ENCODE results near the gene RASSF10. TPM values are rescaled to one million over a fixed set of nuclear protein-coding genes. Genes with fewer than 3 reads are reported as not detected.

RASSF10 gene
- total RNA-seq, 1 experiment from 2014 or later: 3.2 TPM

DNA sequence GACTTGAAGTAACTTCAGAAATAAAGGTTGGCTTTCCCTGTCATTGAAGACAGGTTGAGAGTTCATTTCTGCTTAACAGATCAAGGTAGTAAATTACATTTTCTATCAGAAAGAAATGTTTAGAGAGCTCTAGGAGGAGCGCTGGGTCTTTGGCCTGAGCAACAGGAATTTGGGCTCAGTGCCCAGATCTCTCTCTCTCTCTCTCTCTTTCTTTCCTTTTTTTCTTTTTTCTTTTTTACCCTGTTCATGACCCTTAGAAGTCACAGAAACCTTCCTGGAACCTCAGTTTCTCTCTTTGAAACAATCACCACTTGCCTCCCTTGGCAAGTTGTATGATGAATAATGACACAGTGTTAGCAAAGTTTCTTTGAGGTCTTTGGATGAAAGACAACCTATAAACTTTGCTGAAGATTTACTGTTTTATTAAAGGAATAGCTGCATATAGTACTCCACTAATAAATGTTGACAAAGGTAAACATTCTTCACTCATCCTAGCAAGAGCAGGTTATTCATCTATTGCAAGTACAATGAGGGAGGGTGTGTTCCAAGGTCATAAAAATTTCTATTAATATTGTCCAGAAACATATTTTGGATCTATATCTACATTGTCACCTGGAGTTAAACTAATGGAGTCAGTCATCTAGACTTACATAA, 35.5 kb upstream of the RASSF10 start:
- 0 out of 2 replicates have a peak, but pooled peaks cover 3% of the 10 kb centered on the region for H3K9me3 Mint-ChIP-seq
- CTCF ChIA-PET: interaction anchor here (2.2 kb wide), 1 partner anchor 10 kb away, joined by 8 read pairs; no protein-coding TSS in a partner anchor
- POLR2A ChIA-PET: no interaction called here
- no peaks in the 10 kb centered on the region for H3K4me1 Mint-ChIP-seq
- no peaks in the 10 kb centered on the region for H3K36me3 Mint-ChIP-seq
- no peak overlapping the region for H3K27ac Mint-ChIP-seq
- ATAC-seq: no peak
- DNase-seq (ENCODE audit: low spot score): no peak
- H3K4me3 Mint-ChIP-seq: no peak overlapping the region
- no peaks in the 10 kb centered on the region for H3K27me3 Mint-ChIP-seq (ENCODE audit: low read depth)
- TF ChIP-seq EMX1 (CRISPR knock-in tag; IDR thresholded peaks at IDR 0.05) (no peak), CBFB (CRISPR knock-in tag; IDR thresholded peaks at IDR 0.05; ENCODE audit: low read depth) (no peak), NFYB (CRISPR knock-in tag; conservative IDR thresholded peaks at IDR 0.05; ENCODE audit: low read depth) (no peak), KAT7 (CRISPR knock-in tag; IDR thresholded peaks at IDR 0.05; ENCODE audit: borderline replicate concordance) (no peak), NR1H2 (CRISPR knock-in tag; IDR thresholded peaks at IDR 0.05) (no peak), SOX15 (CRISPR knock-in tag; IDR thresholded peaks at IDR 0.05) (no peak), CREB1 (CRISPR knock-in tag; IDR thresholded peaks at IDR 0.05) (no peak), ZNF219 (CRISPR knock-in tag; IDR thresholded peaks at IDR 0.05; ENCODE audit: borderline replicate concordance) (no peak), TEAD4 (CRISPR knock-in tag; IDR thresholded peaks at IDR 0.05) (no peak), OVOL2 (CRISPR knock-in tag; IDR thresholded peaks at IDR 0.05; ENCODE audit: borderline replicate concordance) (no peak), ZNF263 (CRISPR knock-in tag; IDR thresholded peaks at IDR 0.05; ENCODE audit: low read depth) (no peak), ATF1 (CRISPR knock-in tag; IDR thresholded peaks at IDR 0.05) (no peak), RELA (CRISPR knock-in tag; IDR thresholded peaks at IDR 0.05; ENCODE audit: borderline replicate concordance) (no peak)
- TF ChIP-seq, protein P1, sequence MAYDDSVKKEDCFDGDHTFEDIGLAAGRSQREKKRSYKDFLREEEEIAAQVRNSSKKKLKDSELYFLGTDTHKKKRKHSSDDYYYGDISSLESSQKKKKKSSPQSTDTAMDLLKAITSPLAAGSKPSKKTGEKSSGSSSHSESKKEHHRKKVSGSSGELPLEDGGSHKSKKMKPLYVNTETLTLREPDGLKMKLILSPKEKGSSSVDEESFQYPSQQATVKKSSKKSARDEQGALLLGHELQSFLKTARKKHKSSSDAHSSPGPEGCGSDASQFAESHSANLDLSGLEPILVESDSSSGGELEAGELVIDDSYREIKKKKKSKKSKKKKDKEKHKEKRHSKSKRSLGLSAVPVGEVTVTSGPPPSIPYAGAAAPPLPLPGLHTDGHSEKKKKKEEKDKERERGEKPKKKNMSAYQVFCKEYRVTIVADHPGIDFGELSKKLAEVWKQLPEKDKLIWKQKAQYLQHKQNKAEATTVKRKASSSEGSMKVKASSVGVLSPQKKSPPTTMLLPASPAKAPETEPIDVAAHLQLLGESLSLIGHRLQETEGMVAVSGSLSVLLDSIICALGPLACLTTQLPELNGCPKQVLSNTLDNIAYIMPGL (CRISPR knock-in tag; IDR thresholded peaks at IDR 0.05): no peak
- TF ChIP-seq, protein P2, sequence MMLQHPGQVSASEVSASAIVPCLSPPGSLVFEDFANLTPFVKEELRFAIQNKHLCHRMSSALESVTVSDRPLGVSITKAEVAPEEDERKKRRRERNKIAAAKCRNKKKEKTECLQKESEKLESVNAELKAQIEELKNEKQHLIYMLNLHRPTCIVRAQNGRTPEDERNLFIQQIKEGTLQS (CRISPR knock-in tag; conservative IDR thresholded peaks at IDR 0.05): no peak
- TF ChIP-seq, protein P3, sequence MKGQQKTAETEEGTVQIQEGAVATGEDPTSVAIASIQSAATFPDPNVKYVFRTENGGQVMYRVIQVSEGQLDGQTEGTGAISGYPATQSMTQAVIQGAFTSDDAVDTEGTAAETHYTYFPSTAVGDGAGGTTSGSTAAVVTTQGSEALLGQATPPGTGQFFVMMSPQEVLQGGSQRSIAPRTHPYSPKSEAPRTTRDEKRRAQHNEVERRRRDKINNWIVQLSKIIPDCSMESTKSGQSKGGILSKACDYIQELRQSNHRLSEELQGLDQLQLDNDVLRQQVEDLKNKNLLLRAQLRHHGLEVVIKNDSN (CRISPR knock-in tag; IDR thresholded peaks at IDR 0.05): no peak

DNA sequence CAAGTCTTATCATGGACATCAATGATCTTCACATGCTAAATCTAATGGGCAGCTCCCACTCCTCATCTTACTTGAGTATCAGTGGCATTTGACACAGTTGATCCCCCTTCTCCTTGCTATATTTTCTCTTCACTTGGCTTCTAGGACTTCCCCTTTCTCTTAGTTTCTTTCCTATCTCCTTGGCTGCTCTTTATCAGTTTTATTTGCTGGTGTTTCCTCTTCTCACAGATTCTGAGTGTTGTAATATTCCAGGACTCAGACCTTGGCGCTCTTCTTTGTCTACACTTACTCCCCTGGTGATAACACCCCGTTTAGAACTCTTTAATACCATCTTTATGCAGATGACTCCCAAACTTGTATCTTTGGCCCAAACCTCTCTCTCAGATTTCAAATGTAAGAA, 33.9 kb upstream of the RASSF10 start:
- POLR2A ChIA-PET: no interaction called here
- CTCF ChIA-PET: interaction anchor here (0.7 to 1.1 kb wide), 2 partner anchors 11 to 609 kb away, joined by 3 to 5 read pairs; no protein-coding TSS in a partner anchor
- ATAC-seq: no peak
- DNase-seq (ENCODE audit: low spot score): no peak
- no peaks in the 10 kb centered on the region for H3K36me3 Mint-ChIP-seq
- no peaks in the 10 kb centered on the region for H3K27me3 Mint-ChIP-seq (ENCODE audit: low read depth)
- H3K4me3 Mint-ChIP-seq: no peak overlapping the region
- H3K4me1 Mint-ChIP-seq: peaks cover 4% of the 10 kb centered on the region
- no peak overlapping the region for H3K27ac Mint-ChIP-seq
- TF ChIP-seq ATF1 (CRISPR knock-in tag; IDR thresholded peaks at IDR 0.05) (no peak), ZNF416 (CRISPR knock-in tag; IDR thresholded peaks at IDR 0.05) (no peak), TEAD1 (CRISPR knock-in tag; IDR thresholded peaks at IDR 0.05) (no peak), FOXJ3 (CRISPR knock-in tag; IDR thresholded peaks at IDR 0.05; ENCODE audit: borderline replicate concordance) (no peak)
- TF ChIP-seq, protein P4, sequence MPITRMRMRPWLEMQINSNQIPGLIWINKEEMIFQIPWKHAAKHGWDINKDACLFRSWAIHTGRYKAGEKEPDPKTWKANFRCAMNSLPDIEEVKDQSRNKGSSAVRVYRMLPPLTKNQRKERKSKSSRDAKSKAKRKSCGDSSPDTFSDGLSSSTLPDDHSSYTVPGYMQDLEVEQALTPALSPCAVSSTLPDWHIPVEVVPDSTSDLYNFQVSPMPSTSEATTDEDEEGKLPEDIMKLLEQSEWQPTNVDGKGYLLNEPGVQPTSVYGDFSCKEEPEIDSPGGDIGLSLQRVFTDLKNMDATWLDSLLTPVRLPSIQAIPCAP (CRISPR knock-in tag; IDR thresholded peaks at IDR 0.05): no peak
- TF ChIP-seq, protein P5, sequence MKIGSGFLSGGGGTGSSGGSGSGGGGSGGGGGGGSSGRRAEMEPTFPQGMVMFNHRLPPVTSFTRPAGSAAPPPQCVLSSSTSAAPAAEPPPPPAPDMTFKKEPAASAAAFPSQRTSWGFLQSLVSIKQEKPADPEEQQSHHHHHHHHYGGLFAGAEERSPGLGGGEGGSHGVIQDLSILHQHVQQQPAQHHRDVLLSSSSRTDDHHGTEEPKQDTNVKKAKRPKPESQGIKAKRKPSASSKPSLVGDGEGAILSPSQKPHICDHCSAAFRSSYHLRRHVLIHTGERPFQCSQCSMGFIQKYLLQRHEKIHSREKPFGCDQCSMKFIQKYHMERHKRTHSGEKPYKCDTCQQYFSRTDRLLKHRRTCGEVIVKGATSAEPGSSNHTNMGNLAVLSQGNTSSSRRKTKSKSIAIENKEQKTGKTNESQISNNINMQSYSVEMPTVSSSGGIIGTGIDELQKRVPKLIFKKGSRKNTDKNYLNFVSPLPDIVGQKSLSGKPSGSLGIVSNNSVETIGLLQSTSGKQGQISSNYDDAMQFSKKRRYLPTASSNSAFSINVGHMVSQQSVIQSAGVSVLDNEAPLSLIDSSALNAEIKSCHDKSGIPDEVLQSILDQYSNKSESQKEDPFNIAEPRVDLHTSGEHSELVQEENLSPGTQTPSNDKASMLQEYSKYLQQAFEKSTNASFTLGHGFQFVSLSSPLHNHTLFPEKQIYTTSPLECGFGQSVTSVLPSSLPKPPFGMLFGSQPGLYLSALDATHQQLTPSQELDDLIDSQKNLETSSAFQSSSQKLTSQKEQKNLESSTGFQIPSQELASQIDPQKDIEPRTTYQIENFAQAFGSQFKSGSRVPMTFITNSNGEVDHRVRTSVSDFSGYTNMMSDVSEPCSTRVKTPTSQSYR (CRISPR knock-in tag; IDR thresholded peaks at IDR 0.05): no peak
- H3K9me3 Mint-ChIP-seq: 0 out of 2 replicates have a peak, but pooled peaks cover under 1% of the 10 kb centered on the region
